NCI-H1048 (cell line): Measurements from ENCODE around the gene ASIC4.
A peak's percentile ranks its signal among the peaks of the same experiment; 100 is the strongest.

Experiments
- DNase-seq: peaks from one replicate; lab custom pipeline; 2025; lab: John Stamatoyannopoulos, UW

The ASIC4 gene

DNA sequence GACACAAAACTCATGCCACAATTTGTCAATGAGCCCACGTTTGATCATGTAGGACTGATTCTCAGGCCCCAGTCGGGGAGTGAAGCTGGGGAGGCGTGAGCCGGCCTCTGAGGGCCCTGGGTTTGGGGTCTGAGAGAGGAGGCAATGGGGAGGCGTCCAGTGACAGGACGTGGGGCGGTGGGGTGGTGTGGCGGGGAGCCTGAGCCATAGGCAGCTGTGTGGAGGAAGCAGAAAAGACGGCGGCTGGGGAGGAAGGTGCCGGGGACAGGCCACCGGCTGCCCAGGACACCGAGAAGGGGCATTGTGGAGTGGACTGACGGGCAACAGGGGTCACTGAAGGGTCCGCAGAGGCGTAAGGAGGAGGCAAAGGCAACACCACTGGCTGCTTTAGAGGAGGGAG lies 22.1 kb downstream of the ASIC4 start:
- no peak for DNase-seq

DNA sequence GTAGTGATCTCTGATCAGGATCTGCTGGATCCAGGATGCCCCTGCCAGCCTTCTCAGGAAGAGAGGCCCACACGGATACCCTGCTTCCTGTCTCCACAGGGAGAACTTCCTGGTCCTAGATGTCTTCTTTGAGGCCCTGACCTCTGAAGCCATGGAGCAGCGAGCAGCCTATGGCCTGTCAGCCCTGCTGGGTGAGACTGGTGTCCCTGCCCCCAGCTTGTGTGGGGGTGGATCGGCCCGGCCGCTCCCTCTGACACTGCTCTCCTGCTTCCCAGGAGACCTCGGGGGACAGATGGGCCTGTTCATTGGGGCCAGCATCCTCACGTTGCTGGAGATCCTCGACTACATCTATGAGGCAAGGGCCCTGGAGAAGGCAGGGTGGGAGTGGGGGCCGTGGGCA lies 22.7 kb downstream of the ASIC4 start:
- no peak for DNase-seq

DNA sequence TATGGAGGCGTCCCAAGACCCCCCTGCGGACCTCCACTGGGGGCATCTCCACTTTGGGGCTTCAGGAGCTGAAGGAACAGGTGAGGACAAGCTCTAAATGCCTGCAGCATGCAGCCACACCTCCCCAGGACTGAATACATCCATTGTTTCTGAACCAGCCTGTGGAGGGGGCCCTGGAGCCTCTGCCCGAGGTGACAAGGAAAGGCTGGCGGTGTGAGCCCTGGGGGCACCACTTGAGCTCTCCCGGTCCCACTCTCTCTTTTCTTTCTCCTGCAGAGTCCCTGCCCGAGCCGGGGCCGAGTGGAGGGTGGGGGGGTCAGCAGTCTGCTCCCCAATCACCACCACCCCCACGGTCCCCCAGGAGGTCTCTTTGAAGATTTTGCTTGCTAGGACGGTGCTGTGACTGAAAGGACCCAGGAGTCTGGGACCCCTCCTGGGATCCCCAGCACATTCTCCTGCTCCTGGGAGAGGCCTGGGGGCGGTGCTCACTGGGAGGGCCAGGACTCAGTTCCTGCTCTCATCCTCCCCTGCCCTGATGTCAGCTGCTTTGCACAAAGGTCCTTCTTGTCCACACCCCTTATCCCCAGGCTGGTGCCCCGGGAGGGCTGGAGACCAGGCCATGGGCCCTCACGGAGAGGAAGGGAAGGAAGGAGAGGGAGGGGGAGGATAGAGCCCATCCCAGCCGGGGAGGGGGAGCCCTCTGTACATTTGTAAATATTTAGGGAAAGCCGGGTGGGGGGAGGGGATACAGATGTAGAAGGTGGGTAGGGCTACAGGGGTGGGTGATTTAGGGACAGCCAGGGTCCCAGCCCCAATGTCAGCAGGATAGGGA lies 23.6 kb downstream of the ASIC4 start:
- DNase-seq: no peak

DNA sequence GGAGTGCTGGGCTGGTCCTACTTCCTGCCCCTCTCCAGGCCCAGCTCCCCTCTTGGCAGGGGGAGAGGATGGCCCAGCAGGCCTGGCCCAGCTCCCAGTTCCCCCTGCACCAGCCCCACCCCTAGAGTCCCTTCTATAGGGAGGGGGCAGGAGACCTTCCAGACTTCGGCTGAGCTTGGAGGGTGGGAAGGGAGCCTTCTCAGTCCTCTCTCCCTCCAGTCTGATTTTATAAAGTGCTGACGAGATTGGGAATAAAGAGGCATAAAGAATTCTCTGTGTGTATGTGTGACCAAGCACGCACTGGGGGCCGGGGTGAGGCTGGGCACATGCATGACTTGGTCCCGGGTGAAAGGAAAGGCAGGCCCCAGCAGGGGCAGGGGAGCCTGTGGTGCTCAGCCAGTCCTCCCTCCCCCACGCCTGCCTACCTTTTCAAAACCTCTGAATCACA lies 24.2 kb downstream of the ASIC4 start:
- no peak for DNase-seq

DNA sequence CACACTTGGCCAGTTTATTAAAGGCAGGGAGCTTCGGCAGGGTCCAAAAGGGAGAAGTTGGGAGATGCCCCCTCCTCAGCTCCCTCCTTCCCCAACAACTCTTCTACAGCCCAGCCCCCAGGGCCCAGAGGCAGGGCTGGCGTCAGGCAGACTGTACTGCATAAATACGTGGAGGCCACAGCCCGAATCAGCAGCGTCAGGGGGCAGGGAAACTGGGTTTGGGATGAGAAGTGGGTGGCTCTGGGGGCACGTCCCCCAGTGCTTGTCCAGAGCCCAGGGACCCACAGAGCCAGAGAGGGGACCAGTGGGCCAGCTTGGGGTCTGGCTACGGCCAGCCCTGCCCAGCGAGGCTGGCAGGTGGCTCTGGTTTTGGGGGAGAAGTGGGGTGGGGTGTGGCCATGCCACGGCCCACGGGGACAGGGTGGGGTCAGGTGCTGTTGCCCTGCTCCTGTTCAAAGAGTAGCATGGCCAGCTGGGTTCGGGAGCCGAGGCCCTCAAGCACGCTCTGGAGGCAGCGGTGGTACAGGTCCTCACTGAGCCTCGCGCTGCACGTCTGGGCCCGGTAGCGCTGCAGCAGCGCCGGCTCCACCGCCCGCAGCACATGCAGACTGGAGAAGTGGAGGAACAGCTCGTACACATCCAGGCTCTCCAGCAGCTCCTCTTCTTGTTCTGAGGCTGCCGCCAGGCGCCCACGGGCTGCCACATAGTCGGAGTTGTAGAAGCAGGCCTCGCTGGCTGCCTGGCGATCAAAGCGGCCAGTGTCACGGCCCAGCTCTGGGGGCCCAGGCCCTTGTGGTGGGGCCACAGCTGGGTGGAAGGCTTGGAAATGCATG lies 24.9 kb downstream of the ASIC4 start:
- no peak for DNase-seq

DNA sequence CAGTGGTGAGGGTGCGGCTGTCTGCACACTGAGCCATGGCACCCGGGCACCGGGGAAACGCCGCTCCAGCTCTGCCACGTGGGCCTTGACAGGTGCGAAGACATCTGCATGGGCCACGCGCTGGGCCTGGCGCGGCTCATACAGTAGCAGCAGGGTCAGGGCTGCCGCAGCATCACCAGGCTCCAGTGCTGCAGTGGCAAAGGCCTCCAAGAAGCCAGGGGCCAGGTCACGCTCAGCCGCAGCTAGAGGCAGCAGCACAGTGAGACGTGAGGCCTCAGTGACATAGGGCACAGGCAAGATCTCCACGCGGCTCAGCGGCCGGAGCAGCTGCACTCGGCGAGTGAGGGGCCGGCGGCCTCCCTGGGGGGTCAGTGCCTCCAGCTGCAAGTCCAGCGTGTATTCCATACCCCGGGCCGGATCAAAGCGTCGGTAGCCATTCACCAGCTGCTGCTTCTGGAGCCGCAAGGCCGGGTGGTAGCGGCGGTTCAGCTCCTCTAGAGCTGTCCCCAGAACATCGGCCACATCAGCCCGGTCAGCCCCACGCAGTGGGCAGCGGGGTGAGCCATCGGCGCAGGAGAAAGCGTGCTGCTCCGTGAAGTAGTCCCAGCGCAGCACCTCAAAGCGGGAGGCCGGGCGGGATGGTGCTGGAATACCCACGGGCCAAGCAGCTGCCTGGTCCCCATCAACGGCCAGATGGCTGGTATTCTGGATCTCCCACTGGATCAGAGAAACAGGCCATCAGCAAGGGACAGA lies 25.8 kb downstream of the ASIC4 start:
- no peak for DNase-seq

DNA sequence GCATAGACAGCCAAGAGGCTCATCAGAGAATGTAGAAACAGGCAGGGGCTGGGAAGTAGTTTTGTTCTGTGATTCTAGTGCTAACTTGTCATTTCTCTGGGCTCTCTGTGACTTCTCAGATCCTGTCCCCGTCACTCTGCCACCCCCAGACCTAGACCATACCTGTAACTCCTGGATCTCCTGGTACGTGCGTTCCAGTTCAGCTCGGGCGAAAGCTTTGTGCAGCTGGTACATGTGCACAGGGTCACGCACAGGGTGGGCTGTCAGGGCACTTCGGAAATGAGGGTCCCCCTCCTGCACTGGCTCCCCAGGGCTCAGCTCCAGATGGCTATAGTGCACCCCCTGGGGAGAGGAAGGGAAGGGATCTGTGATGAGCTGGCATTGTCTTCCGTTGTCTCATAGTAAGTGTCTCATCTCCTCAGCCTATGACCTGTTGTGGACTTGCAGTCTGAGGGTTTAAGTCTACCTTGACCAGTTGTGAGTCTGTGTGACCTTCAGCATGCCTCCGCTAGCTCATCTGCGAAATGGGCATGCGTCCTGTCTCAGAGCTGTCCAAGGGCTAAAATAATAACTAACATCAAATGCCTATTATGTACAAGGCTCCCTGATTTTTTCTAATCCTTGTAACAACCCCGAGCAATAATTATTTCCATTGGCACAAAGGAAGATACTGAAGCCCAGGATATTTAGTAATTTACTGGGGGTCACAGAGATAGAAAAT lies 26.7 kb downstream of the ASIC4 start:
- DNase-seq: no peak

DNA sequence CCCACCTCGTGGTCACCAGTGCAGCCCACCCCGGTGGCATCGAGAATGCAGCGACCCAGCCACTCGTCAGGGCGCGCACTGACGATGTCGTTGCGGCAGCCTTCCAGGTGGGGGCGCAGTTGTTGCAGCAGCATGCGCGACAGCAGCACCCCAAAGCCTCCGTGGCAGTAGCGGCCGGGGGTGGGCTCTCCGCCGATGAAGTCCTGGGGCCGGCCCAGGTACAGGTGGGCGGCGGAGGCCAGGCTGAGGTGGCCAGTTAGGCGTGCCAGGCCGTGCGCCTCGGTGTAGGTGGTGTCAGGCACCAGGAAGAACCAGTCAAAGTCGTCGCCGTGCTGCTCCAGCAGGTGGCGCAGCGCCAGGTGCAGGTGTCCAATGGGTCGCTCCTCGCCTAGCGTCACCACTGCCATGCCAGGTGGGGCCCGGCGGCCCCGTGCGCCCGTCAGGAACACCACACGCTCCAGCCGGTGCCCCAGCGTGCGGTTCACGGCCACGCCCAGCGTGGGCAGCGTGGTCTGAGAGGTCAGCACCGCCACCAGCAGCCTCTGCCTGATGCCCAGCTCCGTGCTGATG lies 27.4 kb downstream of the ASIC4 start:
- peak; percentile 62 for DNase-seq

DNA sequence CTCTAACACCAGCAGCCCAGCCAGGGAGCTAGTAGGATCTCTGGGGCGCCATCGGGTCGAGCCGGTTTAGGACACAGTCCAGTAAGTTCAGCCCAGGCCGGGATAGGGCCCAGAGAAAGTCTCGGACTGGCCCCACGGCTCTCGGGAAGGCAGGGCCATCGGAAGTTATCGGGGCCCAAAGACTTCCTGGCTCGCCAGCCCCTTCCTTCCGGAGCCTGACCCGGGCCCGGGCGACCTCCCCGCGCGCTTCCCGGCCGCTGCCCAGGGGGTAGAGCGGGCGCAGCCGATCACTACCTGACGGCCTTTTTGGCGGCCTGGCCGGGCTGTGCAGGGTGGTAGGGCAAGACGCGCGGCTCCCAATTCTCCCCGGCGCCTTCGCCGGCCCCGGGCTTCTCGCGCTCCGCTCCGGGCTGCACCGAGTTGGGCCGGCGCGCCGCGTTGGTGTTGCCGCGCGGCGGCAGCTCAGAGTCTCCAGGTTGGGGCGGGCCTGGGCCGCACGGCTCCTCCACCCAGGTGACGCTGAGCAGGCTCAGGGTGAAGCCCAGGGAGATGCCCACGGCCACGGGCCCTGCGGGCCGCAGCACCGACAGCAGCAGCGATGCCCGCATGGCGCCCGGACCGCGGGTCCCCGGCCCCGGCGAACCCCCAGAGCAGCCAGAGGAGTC lies 28.8 kb downstream of the ASIC4 start:
- DNase-seq: no peak

DNA sequence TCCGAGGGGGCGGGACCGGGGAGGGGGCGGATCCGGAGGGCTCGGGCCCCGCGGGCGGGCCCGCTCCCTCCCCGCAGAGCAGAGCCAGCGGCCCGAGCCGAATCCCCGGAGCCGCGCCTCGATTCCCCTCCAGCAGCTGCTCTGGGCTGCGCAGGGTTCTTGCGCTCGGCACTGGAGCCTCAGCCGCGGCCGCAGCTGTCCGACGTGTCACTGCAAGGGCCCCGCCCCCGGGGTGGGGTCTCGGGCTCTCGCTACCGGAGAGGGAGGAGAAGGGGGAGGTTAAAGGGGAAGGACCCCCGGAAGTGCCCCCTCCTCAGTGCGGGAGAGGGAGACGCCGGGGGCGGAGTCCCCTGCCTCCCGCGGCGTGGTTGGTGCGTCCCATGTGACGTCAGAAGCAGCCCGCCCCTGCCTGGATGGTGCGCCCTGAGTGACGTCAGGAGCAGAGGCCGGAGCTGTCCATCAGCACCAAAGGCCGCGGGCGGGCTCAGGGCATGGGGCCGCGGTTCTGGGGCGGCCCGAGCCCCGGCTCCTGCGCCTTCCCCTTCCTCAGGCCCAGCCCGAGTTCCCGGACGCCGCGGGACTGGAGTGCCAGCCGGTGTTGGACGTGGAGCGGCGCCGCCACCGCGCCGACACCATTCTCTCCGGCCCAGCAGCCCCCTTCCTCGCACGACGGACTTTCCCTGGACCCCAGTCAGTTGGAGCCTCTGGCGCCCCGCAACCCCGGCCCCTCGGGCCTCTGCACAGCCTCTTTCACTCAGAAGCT lies 29.5 kb downstream of the ASIC4 start, which contains the start of the genes CHPF and TMEM198:
Gene CHPF, minus strand, starts transcription at position 214 of the 763 bp plus-strand sequence. CDS start 271 bp downstream, outside the sequence.
Gene TMEM198, plus strand, starts transcription at position 433 of the 763 bp plus-strand sequence. CDS start 700 bp downstream, outside the sequence.
- peak; percentile 93 for DNase-seq

DNA sequence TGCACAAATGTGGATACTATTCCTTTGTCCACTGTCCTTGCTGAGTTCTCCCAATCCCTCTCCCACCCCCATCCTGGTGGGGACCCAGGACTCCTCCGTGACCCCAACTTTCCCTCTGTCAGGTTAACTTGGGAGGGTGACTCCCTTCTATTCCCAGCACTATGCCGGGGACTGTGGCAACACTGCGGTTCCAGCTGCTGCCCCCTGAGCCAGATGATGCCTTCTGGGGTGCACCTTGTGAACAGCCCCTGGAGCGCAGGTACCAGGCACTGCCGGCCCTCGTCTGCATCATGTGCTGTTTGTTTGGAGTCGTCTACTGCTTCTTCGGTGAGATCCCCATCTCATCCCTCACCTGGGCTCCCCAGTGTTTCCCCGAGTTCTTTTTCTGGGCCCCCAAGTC lies 30.3 kb downstream of the ASIC4 start:
- no peak for DNase-seq

DNA sequence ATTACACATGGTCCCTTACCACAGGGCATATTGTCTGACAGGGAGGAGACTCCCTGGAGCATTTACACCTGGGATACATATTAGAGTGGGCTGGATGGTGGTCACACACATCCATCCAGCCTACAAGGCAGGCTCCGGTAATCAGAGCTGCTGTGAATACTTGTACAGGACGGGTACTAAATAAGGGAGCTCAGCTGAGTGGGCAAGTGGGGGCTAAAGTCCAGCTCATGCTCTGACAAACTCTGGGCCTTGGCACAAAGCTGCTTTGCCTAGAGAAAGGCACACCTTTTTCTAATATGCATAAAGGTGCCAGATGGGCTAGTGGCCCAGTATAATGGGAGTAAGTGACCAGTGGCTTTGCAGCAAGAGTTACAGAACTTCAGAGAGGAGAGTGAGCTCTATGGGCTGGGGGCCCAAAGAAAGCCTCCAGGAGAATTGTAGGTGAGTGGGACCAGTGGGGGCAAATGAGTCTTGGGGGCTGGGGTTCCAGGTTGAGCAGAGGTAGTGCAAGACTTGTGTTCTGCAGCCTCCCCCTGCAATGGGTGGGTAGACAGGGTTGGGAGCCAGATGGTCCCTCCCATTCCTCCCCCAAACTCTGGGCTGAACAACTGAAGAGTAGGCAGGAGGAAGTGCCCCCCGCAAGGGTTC lies 31.1 kb downstream of the ASIC4 start:
- DNase-seq: no peak

DNA sequence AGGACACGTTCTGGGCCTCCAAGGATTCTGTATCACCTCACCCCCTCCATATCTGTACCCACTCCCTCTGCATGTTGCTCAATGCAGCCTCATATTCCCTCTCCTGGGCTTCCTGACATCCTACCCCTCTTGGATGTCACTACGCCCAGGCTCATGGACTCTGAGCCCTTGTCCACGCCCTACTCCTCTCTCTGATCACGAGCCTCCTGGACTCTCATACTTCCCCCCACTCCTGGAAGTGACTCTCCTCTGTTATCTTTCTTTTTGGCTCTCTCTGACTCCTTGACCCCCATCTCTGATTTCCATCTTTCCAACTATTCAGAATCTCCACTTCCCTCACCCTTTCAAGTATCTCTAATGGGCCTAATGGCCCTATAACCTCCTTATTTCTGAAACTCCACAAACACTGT lies 31.7 kb downstream of the ASIC4 start:
- DNase-seq: no peak

DNA sequence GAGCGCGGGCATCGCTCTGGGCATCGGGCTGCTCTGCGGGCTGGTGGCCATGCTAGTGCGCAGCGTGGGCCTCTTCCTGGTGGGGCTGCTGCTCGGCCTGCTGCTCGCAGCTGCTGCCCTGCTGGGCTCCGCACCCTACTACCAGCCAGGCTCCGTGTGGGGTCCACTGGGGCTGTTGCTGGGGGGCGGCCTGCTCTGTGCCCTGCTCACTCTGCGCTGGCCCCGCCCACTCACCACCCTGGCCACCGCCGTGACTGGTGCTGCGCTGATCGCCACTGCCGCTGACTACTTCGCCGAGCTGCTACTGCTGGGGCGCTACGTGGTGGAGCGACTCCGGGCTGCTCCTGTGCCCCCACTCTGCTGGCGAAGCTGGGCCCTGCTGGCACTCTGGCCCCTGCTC lies 33.3 kb downstream of the ASIC4 start:
- no peak for DNase-seq

DNA sequence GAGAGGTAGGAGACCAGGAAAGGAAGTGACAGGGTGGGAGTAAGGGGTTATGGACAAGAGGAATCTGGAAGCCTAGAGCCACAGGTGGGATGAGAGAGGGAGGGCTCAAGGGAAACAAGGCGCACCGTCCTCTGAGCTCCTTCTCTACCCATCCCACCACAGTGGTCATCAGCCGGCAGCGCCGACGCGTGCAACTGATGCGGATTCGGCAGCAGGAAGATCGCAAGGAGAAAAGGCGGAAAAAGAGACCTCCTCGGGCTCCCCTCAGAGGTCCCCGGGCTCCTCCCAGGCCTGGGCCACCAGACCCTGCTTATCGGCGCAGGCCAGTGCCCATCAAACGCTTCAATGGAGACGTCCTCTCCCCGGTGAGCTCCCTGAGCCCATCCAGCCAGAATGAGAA lies 34.7 kb downstream of the ASIC4 start:
- DNase-seq: no peak

DNA sequence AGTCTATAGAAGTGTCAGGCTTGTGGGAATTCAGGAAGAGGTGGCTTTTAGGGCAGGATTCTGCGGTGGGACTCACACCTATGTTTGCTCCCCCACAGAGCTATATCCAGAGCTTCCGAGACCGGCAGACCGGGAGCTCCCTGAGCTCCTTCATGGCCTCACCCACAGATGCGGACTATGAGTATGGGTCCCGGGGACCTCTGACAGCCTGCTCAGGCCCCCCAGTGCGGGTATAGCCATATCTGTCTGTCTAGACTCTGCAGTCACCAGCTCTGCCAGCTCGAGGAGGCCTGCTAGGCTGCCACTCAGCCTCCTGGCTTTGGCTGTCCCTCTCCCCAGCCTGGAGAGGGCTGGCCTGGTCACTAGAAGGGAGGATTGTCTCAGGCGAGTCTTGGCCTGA lies 35.3 kb downstream of the ASIC4 start:
- DNase-seq: no peak

DNA sequence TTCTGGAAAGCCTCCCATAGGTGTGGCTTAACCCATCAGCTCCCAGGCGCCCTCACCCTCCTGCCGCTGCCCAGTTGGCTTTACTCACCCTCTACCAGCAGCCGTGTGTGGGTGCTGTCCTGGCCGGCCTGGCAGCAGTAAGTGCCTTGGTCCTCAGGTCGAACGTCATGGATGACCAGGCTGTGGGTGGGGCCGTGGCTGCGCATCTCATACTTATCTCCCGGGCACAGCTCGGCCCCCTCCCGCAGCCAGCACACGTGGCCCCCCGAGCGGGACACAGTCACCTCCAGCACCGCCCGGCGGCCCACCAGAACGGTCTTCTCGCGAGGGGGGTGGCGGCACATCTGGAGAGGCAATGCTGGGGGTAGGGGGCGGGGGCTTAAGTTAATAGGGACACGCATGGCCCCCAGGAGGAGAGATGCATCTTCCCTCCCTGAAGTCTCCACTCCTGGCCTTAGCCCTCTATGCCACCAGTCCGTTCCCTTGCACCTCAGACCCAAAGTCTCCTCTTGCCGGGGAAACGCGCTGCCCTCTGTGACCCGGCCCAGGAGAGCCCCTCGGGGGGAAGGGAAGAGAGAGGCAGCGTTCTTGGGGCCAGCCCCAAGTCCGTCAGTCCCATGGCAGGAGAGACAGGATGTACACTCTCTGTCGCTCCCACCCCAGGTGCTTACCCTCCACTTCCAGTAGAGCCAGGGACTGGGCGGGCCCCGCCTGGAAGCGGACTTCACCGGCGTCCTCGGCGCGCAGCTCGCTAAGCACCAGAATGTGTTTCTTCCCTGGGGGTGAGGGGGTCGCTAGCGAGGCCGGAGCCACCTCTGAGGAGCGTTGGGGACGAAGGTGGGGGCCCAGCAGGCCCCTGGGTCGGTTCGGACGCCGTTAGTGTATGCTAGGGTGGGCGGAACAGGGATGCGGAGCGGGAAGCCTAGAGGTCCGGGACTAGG lies 37.4 kb downstream of the ASIC4 start:
- DNase-seq: no peak
